Retinal pigment epithelial cell (primary cell): Measurements from ENCODE around the gene TENM4.

Experiments
- DNase-seq: peaks from one replicate; pipeline ENCODE4 v3.0.0-alpha.2; 2010; ENCODE audit warnings: low read depth
- H3K4me3 ChIP-seq: 2 replicates; pipeline ENCODE4 v1.5.1; 2011; ENCODE audit warnings: mild to moderate bottlenecking, low read length, control low read depth, moderate library complexity
- CTCF ChIP-seq: conservative IDR thresholded peaks from 2 replicates; pipeline ENCODE4 v1.5.1; 2011; ENCODE audit warnings: low read depth, low read length, control low read depth, inconsistent platforms

TENM4 gene

GRCh38 chr11:79040348-79040747, 400.5 kb downstream of the TENM4 start:
- no peak overlapping the region for H3K4me3 ChIP-seq
- no peak for TF ChIP-seq CTCF
- no peak for DNase-seq

GRCh38 chr11:79039122-79039521, 401.7 kb downstream of the TENM4 start:
- no peak for DNase-seq
- no peak for TF ChIP-seq CTCF

GRCh38 chr11:79035881-79036280, 404.9 kb downstream of the TENM4 start:
- DNase-seq: no peak
- no peak overlapping the region for H3K4me3 ChIP-seq
- no peak for TF ChIP-seq CTCF

More at GRCh38 chr11:79039122-79039521, 401.7 kb downstream of the TENM4 start:
- no peak overlapping the region for H3K4me3 ChIP-seq

GRCh38 chr11:79033833-79034232, 407.0 kb downstream of the TENM4 start:
- no peak overlapping the region for H3K4me3 ChIP-seq
- no peak for DNase-seq
- no peak for TF ChIP-seq CTCF

- no peak for TF ChIP-seq CTCF
- no peak overlapping the region for H3K4me3 ChIP-seq
- DNase-seq: no peak
Measured at GRCh38 chr11:79030448-79030847, 410.4 kb downstream of the TENM4 start.

- no peak for TF ChIP-seq CTCF
- H3K4me3 ChIP-seq: no peak overlapping the region
- DNase-seq: no peak
Measured at GRCh38 chr11:79028225-79028624, 412.6 kb downstream of the TENM4 start.

- no peak for TF ChIP-seq CTCF
- DNase-seq: no peak
- no peak overlapping the region for H3K4me3 ChIP-seq
Measured at GRCh38 chr11:79026803-79027445, 413.9 kb downstream of the TENM4 start.
